Osteoblast (primary cell): ENCODE data around the gene KCND3. TPM values are rescaled to one million over a fixed set of nuclear protein-coding genes. Genes with fewer than 3 reads are reported as not detected.

Experiments
- DNase-seq: peaks from one replicate; pipeline ENCODE4 v3.0.0; 2011; ENCODE audit warnings: low spot score, mixed read lengths; ENCODE audit not compliant: insufficient read length; ENCODE audit errors: missing footprints
- H2AFZ ChIP-seq: 2 replicates; pipeline ENCODE4 v1.6.0; 2011; ENCODE audit warnings: mild to moderate bottlenecking, low read length
- H3K27ac ChIP-seq: 2 replicates; pipeline ENCODE4 v1.5.1; 2011; ENCODE audit warnings: mild to moderate bottlenecking, low read depth, low read length, moderate library complexity
- H3K27me3 ChIP-seq: 2 replicates; pipeline ENCODE4 v1.6.0; 2012; ENCODE audit warnings: mild to moderate bottlenecking, control low read depth, inconsistent platforms, low read length, moderate library complexity; ENCODE audit not compliant: insufficient read depth
- H3K36me3 ChIP-seq: 2 replicates; pipeline ENCODE4 v1.5.1; 2011; ENCODE audit warnings: mild to moderate bottlenecking, low read length, control low read depth, moderate library complexity; ENCODE audit not compliant: insufficient read depth
- H3K4me1 ChIP-seq: 2 replicates; pipeline ENCODE4 v1.5.1; 2011; ENCODE audit warnings: mild to moderate bottlenecking, low read length, control low read depth, moderate library complexity; ENCODE audit not compliant: insufficient read depth
- H3K4me2 ChIP-seq: 2 replicates; pipeline ENCODE4 v1.6.0; 2011; ENCODE audit warnings: mild to moderate bottlenecking, low read length; ENCODE audit not compliant: insufficient read depth
- H3K4me3 ChIP-seq: fragments of 200-600 bp; sonication (generic); 3 replicates; pipeline ENCODE4 v1.5.1; 2012; ENCODE audit warnings: mild to moderate bottlenecking, low read length, inconsistent platforms; ENCODE audit not compliant: insufficient read depth
- H3K79me2 ChIP-seq: 2 replicates; pipeline ENCODE4 v1.6.0; 2012; ENCODE audit warnings: mild to moderate bottlenecking, low read length, control low read depth, inconsistent platforms; ENCODE audit not compliant: insufficient read depth
- H3K9me3 ChIP-seq: 2 replicates; pipeline ENCODE4 v1.5.1; 2011; ENCODE audit warnings: low read depth, low read length, control low read depth
- H4K20me1 ChIP-seq: 2 replicates; pipeline ENCODE4 v1.6.0; 2012; ENCODE audit warnings: mild to moderate bottlenecking, low read length, control low read depth; ENCODE audit not compliant: insufficient read depth
- CTCF ChIP-seq: IDR thresholded peaks from 2 replicates; pipeline ENCODE4 v1.5.1; 2011; ENCODE audit warnings: mild to moderate bottlenecking, low read depth, low read length, moderate library complexity; ENCODE audit errors: extremely low read depth
- total RNA-seq: library from RNA; depleted of rRNA; stranded (reverse); fragments of >200 nt; gene quantifications from 2 replicates; pipeline ENCODE4 v1.2.3, GENCODE V29; 2012

The KCND3 gene
- total RNA-seq, 1 donor: 3.6 TPM

- no peak overlapping the region for H3K4me3 ChIP-seq
- H4K20me1 ChIP-seq: no peaks in the 10 kb centered on the region
- H3K27me3 ChIP-seq: no peaks in the 10 kb centered on the region
- no peak for TF ChIP-seq CTCF
- H3K79me2 ChIP-seq: no peaks in the 10 kb centered on the region
- H3K9me3 ChIP-seq: no peaks in the 10 kb centered on the region
- no peaks in the 10 kb centered on the region for H3K4me1 ChIP-seq
- no peak overlapping the region for H3K27ac ChIP-seq
- no peak for DNase-seq
- no peaks in the 10 kb centered on the region for H3K36me3 ChIP-seq
- H2AFZ ChIP-seq: no peak overlapping the region
- no peak overlapping the region for H3K4me2 ChIP-seq
Measured at GRCh38 chr1:111924786-111925185, 64.7 kb downstream of the KCND3 start.

GRCh38 chr1:111923766-111924165 lies 65.7 kb downstream of the KCND3 start:
- no peak for TF ChIP-seq CTCF
- Histone ChIP-seq H3K36me3 (no peaks in the 10 kb centered on the region), H4K20me1 (no peaks in the 10 kb centered on the region), H3K79me2 (no peaks in the 10 kb centered on the region), H3K4me1 (no peaks in the 10 kb centered on the region), H3K27me3 (no peaks in the 10 kb centered on the region), H3K4me3 (no peak overlapping the region), H3K27ac (no peak overlapping the region), H3K9me3 (no peaks in the 10 kb centered on the region), H3K4me2 (no peak overlapping the region), H2AFZ (no peak overlapping the region)
- no peak for DNase-seq

- Histone ChIP-seq H4K20me1 (no peaks in the 10 kb centered on the region), H2AFZ (no peak overlapping the region), H3K4me3 (no peak overlapping the region), H3K27me3 (no peaks in the 10 kb centered on the region), H3K27ac (no peak overlapping the region), H3K79me2 (no peaks in the 10 kb centered on the region), H3K9me3 (no peaks in the 10 kb centered on the region), H3K4me2 (no peak overlapping the region), H3K4me1 (no peaks in the 10 kb centered on the region), H3K36me3 (no peaks in the 10 kb centered on the region)
- no peak for DNase-seq
- no peak for TF ChIP-seq CTCF
Measured at GRCh38 chr1:111921948-111922347, 67.5 kb downstream of the KCND3 start.

- Histone ChIP-seq H3K79me2 (no peaks in the 10 kb centered on the region), H3K27me3 (no peaks in the 10 kb centered on the region), H3K27ac (no peak overlapping the region), H3K4me3 (no peak overlapping the region), H3K9me3 (no peaks in the 10 kb centered on the region), H4K20me1 (no peaks in the 10 kb centered on the region), H3K4me2 (no peak overlapping the region), H3K36me3 (no peaks in the 10 kb centered on the region), H2AFZ (no peak overlapping the region), H3K4me1 (no peaks in the 10 kb centered on the region)
- no peak for TF ChIP-seq CTCF
- DNase-seq: no peak
Measured at GRCh38 chr1:111920221-111921024, 69.0 kb downstream of the KCND3 start.
